ENCODE results near the gene SHB.

SHB gene

DNA sequence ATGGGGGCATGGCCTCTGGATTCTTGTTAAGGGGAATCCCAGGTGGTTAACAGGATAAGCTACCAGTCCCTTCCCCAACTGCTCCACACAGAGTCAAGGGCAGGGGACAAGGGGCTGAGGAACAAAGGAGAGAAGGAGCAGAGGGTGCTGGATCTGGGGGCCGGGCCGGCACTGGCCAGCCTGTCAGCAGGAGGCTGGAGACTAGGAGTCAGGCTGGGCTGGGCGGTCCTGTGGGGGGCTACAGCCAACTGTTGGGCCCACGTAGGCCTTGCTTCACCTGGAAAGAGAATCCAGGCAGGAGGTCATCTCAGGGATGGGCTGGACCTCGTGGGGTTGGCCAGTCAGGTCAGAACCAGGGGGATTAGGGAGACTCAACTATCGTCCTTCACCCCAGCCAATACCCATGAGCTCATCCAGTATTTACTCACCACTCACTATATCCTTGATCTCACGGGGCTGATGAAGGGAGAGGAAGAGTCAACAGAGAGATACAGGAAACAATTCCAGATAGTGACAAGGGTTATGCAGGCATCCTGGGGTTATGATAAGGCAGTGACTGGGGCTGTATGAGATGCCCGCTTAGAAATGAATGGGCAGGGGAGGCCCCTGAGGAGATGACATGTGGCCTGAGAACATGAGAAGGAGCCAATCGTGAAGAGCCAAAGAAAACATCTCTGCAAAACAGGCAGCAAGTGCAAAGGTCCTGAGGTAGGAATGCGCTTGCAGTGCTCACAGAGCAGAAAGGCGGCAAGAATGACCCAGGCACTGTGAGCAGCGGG lies 117.2 kb downstream of the SHB start:
- H3F3A ChIP-seq (ENCODE audit: insufficient read depth, low read length) = no peaks in the 10 kb centered on the region
- no peaks in the 10 kb centered on the region for H4K20me1 ChIP-seq (ENCODE audit: insufficient read depth, low read length)
- no peak overlapping the region for H2AFZ ChIP-seq (ENCODE audit: low read length)
- TF ChIP-seq EZH2 (optimal IDR thresholded peaks at IDR 0.05; ENCODE audit: low read depth, low read length) (no peak), EZH2phosphoT487 (IDR thresholded peaks at IDR 0.05; ENCODE audit: low read length) (no peak)
- TF ChIP-seq, protein P1, sequence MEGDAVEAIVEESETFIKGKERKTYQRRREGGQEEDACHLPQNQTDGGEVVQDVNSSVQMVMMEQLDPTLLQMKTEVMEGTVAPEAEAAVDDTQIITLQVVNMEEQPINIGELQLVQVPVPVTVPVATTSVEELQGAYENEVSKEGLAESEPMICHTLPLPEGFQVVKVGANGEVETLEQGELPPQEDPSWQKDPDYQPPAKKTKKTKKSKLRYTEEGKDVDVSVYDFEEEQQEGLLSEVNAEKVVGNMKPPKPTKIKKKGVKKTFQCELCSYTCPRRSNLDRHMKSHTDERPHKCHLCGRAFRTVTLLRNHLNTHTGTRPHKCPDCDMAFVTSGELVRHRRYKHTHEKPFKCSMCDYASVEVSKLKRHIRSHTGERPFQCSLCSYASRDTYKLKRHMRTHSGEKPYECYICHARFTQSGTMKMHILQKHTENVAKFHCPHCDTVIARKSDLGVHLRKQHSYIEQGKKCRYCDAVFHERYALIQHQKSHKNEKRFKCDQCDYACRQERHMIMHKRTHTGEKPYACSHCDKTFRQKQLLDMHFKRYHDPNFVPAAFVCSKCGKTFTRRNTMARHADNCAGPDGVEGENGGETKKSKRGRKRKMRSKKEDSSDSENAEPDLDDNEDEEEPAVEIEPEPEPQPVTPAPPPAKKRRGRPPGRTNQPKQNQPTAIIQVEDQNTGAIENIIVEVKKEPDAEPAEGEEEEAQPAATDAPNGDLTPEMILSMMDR (IDR thresholded peaks at IDR 0.05; ENCODE audit: low read length) = no peak
- H3K36me3 ChIP-seq (replicated peaks; ENCODE audit: insufficient read depth, low read length) = no peaks in the 10 kb centered on the region
- H3K4me2 ChIP-seq (ENCODE audit: low read depth, low read length) = no peak overlapping the region
- no peak overlapping the region for H3K27ac ChIP-seq (ENCODE audit: low read length)
- no peaks in the 10 kb centered on the region for H3K79me2 ChIP-seq (ENCODE audit: low read length)
- no peaks in the 10 kb centered on the region; the same call in 1 of the 2 replicates for H3K4me1 ChIP-seq (ENCODE audit: low read length)
- no peak overlapping the region for H3K9ac ChIP-seq (ENCODE audit: low read length)
- no peaks in the 10 kb centered on the region for H3K9me3 ChIP-seq (replicated peaks; ENCODE audit: insufficient read depth, low read length)
- DNase-seq = no peak
- H3K4me3 ChIP-seq (ENCODE audit: low read length) = no peak overlapping the region
- no peaks in the 10 kb centered on the region for H3K9me2 ChIP-seq (replicated peaks; ENCODE audit: insufficient read depth, low read length)
- H3K27me3 ChIP-seq (replicated peaks; ENCODE audit: insufficient read depth, low read length) = no peaks in the 10 kb centered on the region

DNA sequence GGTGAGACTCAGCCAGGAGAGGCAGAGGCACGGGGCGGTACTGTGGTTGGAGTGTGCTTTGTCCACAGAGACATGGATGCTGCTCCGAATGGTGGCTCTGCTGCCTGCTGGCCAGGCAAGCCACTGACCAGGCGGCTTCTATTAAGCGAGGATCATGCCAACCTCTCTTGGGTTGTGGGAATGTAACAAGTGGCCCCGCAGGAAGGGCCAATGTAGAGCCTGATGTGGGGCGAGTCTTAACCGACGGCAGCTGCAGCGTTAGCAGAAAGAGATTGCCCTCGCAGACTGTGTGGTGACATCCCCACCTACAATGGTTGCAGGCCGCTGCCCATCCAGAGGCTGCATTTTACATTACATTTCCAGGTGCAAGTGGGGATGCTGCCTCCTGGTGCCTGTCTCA lies 118.5 kb downstream of the SHB start:
- Histone ChIP-seq H3K9me3 (replicated peaks; ENCODE audit: insufficient read depth, low read length) (no peaks in the 10 kb centered on the region), H3K27me3 (replicated peaks; ENCODE audit: insufficient read depth, low read length) (no peaks in the 10 kb centered on the region), H3K36me3 (replicated peaks; ENCODE audit: insufficient read depth, low read length) (no peaks in the 10 kb centered on the region), H3K4me1 (ENCODE audit: low read length) (no peaks in the 10 kb centered on the region; the same call in 1 of the 2 replicates), H3K79me2 (ENCODE audit: low read length) (no peaks in the 10 kb centered on the region), H3K4me3 (ENCODE audit: low read length) (no peak overlapping the region), H3K4me2 (ENCODE audit: low read depth, low read length) (no peak overlapping the region), H3K9ac (ENCODE audit: low read length) (no peak overlapping the region), H3K9me2 (replicated peaks; ENCODE audit: insufficient read depth, low read length) (no peaks in the 10 kb centered on the region), H2AFZ (ENCODE audit: low read length) (no peak overlapping the region), H4K20me1 (ENCODE audit: insufficient read depth, low read length) (no peaks in the 10 kb centered on the region), H3K27ac (ENCODE audit: low read length) (no peak overlapping the region), H3F3A (ENCODE audit: insufficient read depth, low read length) (no peaks in the 10 kb centered on the region)
- DNase-seq = no peak
- TF ChIP-seq, protein P1 (IDR thresholded peaks at IDR 0.05; ENCODE audit: low read length) = no peak
- TF ChIP-seq EZH2phosphoT487 (IDR thresholded peaks at IDR 0.05; ENCODE audit: low read length) (no peak), EZH2 (optimal IDR thresholded peaks at IDR 0.05; ENCODE audit: low read depth, low read length) (no peak)

DNA sequence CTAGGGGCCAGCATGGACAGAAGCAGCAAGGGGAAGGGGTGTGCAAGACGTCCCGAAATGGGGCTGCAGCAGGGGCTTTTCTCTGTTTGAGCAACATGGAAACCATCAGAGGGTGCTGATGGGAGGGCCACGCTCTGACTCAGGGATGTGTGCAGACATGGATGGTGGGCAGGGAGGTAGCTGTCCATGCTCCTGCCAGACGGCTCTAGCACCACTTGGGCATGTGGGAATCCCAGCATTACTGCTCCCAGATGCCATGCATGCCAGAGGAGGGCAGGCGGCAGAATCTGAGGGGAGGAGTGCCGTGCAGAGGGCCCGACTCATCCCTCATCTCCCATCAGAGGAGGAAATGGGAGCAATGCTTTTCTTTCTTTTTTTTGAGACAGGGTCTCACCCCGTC lies 119.5 kb downstream of the SHB start:
- TF ChIP-seq EZH2 (optimal IDR thresholded peaks at IDR 0.05; ENCODE audit: low read depth, low read length) = no peak
- no peak for TF ChIP-seq EZH2phosphoT487 (IDR thresholded peaks at IDR 0.05; ENCODE audit: low read length)
- TF ChIP-seq, protein P1 (IDR thresholded peaks at IDR 0.05; ENCODE audit: low read length) = no peak
- Histone ChIP-seq H3K4me3 (ENCODE audit: low read length) (no peak overlapping the region), H3K4me1 (ENCODE audit: low read length) (no peaks in the 10 kb centered on the region; the same call in 1 of the 2 replicates), H3K9me2 (replicated peaks; ENCODE audit: insufficient read depth, low read length) (no peaks in the 10 kb centered on the region), H3K36me3 (replicated peaks; ENCODE audit: insufficient read depth, low read length) (no peaks in the 10 kb centered on the region), H4K20me1 (ENCODE audit: insufficient read depth, low read length) (no peaks in the 10 kb centered on the region), H3K27me3 (replicated peaks; ENCODE audit: insufficient read depth, low read length) (no peaks in the 10 kb centered on the region), H3F3A (ENCODE audit: insufficient read depth, low read length) (no peaks in the 10 kb centered on the region), H3K27ac (ENCODE audit: low read length) (no peak overlapping the region), H3K79me2 (ENCODE audit: low read length) (no peaks in the 10 kb centered on the region), H3K9me3 (replicated peaks; ENCODE audit: insufficient read depth, low read length) (no peaks in the 10 kb centered on the region), H2AFZ (ENCODE audit: low read length) (no peak overlapping the region), H3K9ac (ENCODE audit: low read length) (no peak overlapping the region), H3K4me2 (ENCODE audit: low read depth, low read length) (no peak overlapping the region)
- DNase-seq = no peak
